ENCODE data around the gene EXOC6B.
"Not testable (repeated sequence)": the region's sequence is repeated elsewhere in the genome, so short reads cannot be mapped to it uniquely, and the experiment has no call there.

GRCh38 chr2:72583836-72584235 is 242.0 kb downstream of the EXOC6B start:
- not testable (repeated sequence) for TF ChIP-seq CTCF (conservative IDR thresholded peaks at IDR 0.05; ENCODE audit: low read length); EZH2phosphoT487 (IDR thresholded peaks at IDR 0.05; ENCODE audit: borderline replicate concordance)
